Fibroblast of skin of right biceps (primary cell): ENCODE data around the gene SEZ6L.

Experiments used
- DNase-seq: peaks from one replicate; pipeline ENCODE4 v3.0.0-alpha.2; 2013

SEZ6L gene

DNA sequence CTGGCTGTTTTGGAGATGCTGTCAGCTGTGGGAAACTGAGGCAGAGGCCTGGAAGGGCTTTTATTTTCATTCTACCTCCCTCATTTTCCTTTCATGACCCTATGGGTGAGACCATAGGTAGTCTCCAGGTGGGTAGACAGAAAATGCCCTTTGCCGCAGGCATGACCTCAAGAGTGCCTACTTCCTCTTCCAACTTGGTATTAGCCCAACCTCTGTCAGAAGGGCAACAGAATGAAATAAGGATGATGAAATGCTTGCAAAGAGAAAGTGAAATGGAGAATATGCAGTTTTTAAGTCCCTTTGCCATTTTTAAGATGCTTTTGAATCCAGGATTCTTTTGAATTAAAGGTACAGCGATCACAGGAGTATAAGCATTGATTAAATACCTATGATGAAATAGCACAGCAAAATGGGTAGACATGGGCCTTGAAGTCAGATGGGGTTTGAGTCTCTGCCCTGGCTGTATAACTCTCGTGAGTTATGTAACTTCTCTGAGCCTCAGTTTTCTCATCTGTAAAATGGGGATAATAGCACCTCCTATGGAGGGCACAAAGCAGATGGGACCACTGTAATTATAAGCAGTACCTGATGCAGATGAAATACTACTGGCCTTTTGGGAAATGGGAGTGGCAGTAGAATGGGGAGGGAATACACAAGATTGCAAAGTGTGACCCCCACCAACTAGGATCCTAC lies 263.5 kb downstream of the SEZ6L start:
- no peak for DNase-seq
